Mesothelial cell of epicardium (in vitro differentiated cells): Measurements from ENCODE around the gene MGMT. TPM values are rescaled to one million over a fixed set of nuclear protein-coding genes. Genes with fewer than 3 reads are reported as not detected.

Experiments used
- DNase-seq, 2 experiments: peaks; one replicate each; pipeline ENCODE4 v3.0.0; 2021; ENCODE audit warnings: low spot score in 2 of 2; ENCODE audit not compliant: unreplicated experiment in 2 of 2
- H3K27ac Mint-ChIP-seq: 2 replicates; pipeline ENCODE4 v1.8.0; 2021; ENCODE audit warnings: mixed read lengths
- H3K27me3 Mint-ChIP-seq: 2 replicates; pipeline ENCODE4 v1.8.0; 2021; ENCODE audit warnings: low read depth, mixed read lengths
- H3K36me3 Mint-ChIP-seq: 2 replicates; pipeline ENCODE4 v1.8.0; 2021; ENCODE audit warnings: mixed read lengths
- H3K4me1 Mint-ChIP-seq: 2 replicates; pipeline ENCODE4 v1.8.0; 2021; ENCODE audit warnings: mixed read lengths
- H3K4me3 Mint-ChIP-seq: 2 replicates; pipeline ENCODE4 v1.8.0; 2021; ENCODE audit warnings: mild to moderate bottlenecking, moderate library complexity, mixed read lengths
- H3K9me3 Mint-ChIP-seq: 2 replicates; pipeline ENCODE4 v1.8.0; 2021; ENCODE audit warnings: mixed read lengths
- total RNA-seq: library from RNA; stranded (reverse); gene quantifications from 3 replicates; pipeline ENCODE4 v1.2.1, GENCODE V29; 2021
- TF ChIP-seq, protein P1 (sequence below): fragments of 200-600 bp; sonication (generic); IDR thresholded peaks from one replicate; pipeline ENCODE4 v1.5.0; 2021; ENCODE audit warnings: antibody characterized with exemption; ENCODE audit not compliant: unreplicated experiment

MGMT gene
- total RNA-seq, 1 donor from 2014 or later = 35.7 TPM

DNA sequence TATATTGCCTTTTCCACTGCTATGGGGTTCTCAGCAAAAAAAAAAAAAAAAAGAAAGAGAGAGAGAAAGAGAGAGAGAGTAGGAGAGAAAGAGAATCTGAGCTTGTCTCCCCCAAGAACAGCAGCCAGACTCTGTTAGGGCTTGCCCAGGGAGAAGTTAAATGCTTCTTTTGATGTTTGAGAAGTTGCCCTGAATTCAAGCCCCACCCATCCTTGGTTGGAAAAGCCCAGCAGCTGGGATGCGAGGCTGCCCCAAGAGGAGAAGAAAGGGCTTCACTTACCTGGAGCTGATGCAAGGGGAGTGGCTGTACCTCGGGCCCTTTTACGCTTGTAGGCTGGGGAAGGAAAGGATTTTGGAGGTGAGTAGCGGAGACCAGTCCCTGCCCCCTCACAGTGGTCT is 20.9 kb upstream of the MGMT start:
- H3K27me3 Mint-ChIP-seq = peaks cover 5% of the 10 kb centered on the region
- H3K27ac Mint-ChIP-seq = no peak overlapping the region
- DNase-seq = no peak
- H3K36me3 Mint-ChIP-seq = no peaks in the 10 kb centered on the region
- TF ChIP-seq, protein P1, sequence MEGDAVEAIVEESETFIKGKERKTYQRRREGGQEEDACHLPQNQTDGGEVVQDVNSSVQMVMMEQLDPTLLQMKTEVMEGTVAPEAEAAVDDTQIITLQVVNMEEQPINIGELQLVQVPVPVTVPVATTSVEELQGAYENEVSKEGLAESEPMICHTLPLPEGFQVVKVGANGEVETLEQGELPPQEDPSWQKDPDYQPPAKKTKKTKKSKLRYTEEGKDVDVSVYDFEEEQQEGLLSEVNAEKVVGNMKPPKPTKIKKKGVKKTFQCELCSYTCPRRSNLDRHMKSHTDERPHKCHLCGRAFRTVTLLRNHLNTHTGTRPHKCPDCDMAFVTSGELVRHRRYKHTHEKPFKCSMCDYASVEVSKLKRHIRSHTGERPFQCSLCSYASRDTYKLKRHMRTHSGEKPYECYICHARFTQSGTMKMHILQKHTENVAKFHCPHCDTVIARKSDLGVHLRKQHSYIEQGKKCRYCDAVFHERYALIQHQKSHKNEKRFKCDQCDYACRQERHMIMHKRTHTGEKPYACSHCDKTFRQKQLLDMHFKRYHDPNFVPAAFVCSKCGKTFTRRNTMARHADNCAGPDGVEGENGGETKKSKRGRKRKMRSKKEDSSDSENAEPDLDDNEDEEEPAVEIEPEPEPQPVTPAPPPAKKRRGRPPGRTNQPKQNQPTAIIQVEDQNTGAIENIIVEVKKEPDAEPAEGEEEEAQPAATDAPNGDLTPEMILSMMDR = no peak
- H3K4me3 Mint-ChIP-seq = no peak overlapping the region
- no peaks in the 10 kb centered on the region for H3K9me3 Mint-ChIP-seq
- no peaks in the 10 kb centered on the region for H3K4me1 Mint-ChIP-seq

DNA sequence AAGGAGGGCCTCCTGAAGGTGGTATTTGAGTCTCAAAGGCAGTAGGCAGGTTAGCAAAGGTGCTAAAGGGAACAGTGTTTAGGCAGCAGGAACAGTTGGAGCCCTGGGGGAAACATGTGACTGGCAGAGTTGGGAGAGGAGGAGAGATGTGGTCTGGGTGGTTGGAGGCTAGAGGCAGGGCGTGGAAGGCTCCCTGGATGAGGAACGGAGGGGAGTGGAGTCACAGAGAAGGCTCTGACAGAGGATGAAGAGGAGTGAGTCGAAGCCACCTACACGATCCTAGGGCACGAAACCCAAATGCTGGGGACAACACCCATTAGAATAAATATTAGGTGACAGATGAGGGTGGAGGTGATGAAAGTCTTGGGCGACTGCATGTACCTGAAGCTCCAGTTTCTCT is 19.6 kb upstream of the MGMT start:
- Mint-ChIP-seq H3K27ac (no peak overlapping the region), H3K4me3 (no peak overlapping the region), H3K27me3 (peaks cover 5% of the 10 kb centered on the region), H3K36me3 (no peaks in the 10 kb centered on the region), H3K9me3 (no peaks in the 10 kb centered on the region), H3K4me1 (no peaks in the 10 kb centered on the region)
- TF ChIP-seq, protein P1 = no peak
- DNase-seq = no peak

GRCh38 chr10:129448086-129448485 is 19.0 kb upstream of the MGMT start:
- Mint-ChIP-seq H3K27me3 (peaks cover 3% of the 10 kb centered on the region), H3K4me3 (no peak overlapping the region), H3K4me1 (no peaks in the 10 kb centered on the region), H3K36me3 (no peaks in the 10 kb centered on the region), H3K27ac (no peak overlapping the region), H3K9me3 (peaks cover 3% of the 10 kb centered on the region)
- DNase-seq = no peak
- TF ChIP-seq, protein P1 = no peak

DNA sequence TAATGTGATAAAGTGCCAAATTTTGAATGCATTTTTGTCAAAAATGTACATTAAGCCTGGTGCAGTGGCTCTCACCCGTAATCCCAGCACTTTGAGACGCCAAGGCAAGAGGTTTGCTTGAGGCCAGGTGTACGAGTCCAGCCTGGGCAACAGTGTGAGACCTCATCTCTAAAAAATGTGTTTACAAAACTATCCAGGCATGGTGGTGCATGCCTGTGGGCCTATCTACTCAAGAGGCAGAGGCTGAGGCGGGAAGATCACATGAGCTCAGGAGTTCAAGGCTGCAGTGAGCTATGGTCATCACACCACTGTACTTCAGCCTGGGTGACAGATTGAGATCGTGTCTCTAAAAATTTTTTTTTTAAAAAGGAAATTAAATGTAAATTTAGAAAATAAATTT is 18.5 kb upstream of the MGMT start:
- Mint-ChIP-seq H3K4me3 (no peak overlapping the region), H3K27ac (no peak overlapping the region), H3K27me3 (peaks cover 2% of the 10 kb centered on the region), H3K9me3 (peaks cover 3% of the 10 kb centered on the region), H3K4me1 (no peaks in the 10 kb centered on the region), H3K36me3 (no peaks in the 10 kb centered on the region)
- TF ChIP-seq, protein P1 = no peak
- no peak for DNase-seq

- H3K36me3 Mint-ChIP-seq = no peaks in the 10 kb centered on the region
- no peak overlapping the region for H3K4me3 Mint-ChIP-seq
- H3K27ac Mint-ChIP-seq = no peak overlapping the region
- H3K9me3 Mint-ChIP-seq = peaks cover 3% of the 10 kb centered on the region
- H3K27me3 Mint-ChIP-seq = peaks cover 3% of the 10 kb centered on the region
- no peaks in the 10 kb centered on the region for H3K4me1 Mint-ChIP-seq
- TF ChIP-seq, protein P1 = no peak
- no peak for DNase-seq
Observed at GRCh38 chr10:129449893-129450292, 17.1 kb upstream of the MGMT start.

DNA sequence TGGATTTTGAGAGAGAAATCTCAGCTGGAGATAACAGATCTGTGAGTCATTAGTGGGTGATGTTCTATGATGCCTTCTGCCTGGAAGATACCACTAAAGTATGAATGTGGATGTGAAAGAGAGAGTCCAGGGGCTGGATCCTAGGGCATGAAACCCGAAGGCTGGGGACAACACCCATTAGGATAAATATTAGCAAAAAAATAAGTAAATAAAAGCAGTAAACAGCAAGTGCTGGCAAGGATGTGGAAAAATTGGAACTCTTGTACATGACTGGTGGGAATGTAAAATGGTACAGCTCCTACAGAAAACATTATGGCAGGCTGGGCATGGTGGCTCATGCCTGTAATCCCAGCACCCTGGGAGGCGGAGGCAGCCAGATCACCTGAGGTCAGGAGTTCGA is 16.6 kb upstream of the MGMT start:
- Mint-ChIP-seq H3K27ac (no peak overlapping the region), H3K9me3 (peaks cover 3% of the 10 kb centered on the region), H3K4me1 (no peaks in the 10 kb centered on the region), H3K36me3 (no peaks in the 10 kb centered on the region), H3K27me3 (peaks cover 4% of the 10 kb centered on the region), H3K4me3 (no peak overlapping the region)
- DNase-seq = no peak
- TF ChIP-seq, protein P1 = no peak
